Endodermal cell (in vitro differentiated cells): ENCODE data around the gene GNG5. TPM values are rescaled to one million over a fixed set of nuclear protein-coding genes. Genes with fewer than 3 reads are reported as not detected.

ENCODE experiments used
- DNase-seq: peaks from one replicate; pipeline ENCODE4 v3.0.0-alpha.2; 2017
- H3K27ac ChIP-seq: 2 replicates; pipeline ENCODE4 v1.5.1; 2013; ENCODE audit warnings: mild to moderate bottlenecking, low read depth, low read length, moderate library complexity
- H3K27me3 ChIP-seq: 2 replicates; pipeline ENCODE4 v1.6.1; 2013; ENCODE audit warnings: mild to moderate bottlenecking, low read length, moderate library complexity; ENCODE audit not compliant: insufficient read depth, control insufficient read depth, poor library complexity, severe bottlenecking
- H3K36me3 ChIP-seq: 2 replicates; pipeline ENCODE4 v1.7.0; 2013; ENCODE audit warnings: mild to moderate bottlenecking, low read length, moderate library complexity; ENCODE audit not compliant: control insufficient read depth, insufficient read depth
- H3K4me1 ChIP-seq: one replicate; pipeline ENCODE4 v1.7.0; 2013; ENCODE audit warnings: low read length; ENCODE audit not compliant: control insufficient read depth, insufficient read depth
- H3K4me3 ChIP-seq: 2 replicates; pipeline ENCODE4 v1.5.1; 2013; ENCODE audit warnings: mild to moderate bottlenecking, low read length, moderate library complexity
- H3K9ac ChIP-seq: 2 replicates; pipeline ENCODE4 v1.6.1; 2013; ENCODE audit warnings: mild to moderate bottlenecking, low read length, moderate library complexity; ENCODE audit not compliant: poor library complexity, severe bottlenecking; ENCODE audit errors: extremely low read depth
- H3K9me3 ChIP-seq: 2 replicates; pipeline ENCODE4 v1.6.1; 2013; ENCODE audit warnings: mild to moderate bottlenecking, low read length, moderate library complexity; ENCODE audit not compliant: control insufficient read depth
- H3K27ac Mint-ChIP-seq: 2 replicates; pipeline ENCODE4 v1.8.0; 2020; ENCODE audit warnings: mixed read lengths
- H3K27me3 Mint-ChIP-seq: 2 replicates; pipeline ENCODE4 v1.8.0; 2021; ENCODE audit warnings: mild to moderate bottlenecking, mixed read lengths; ENCODE audit not compliant: insufficient read depth
- H3K36me3 Mint-ChIP-seq: 2 replicates; pipeline ENCODE4 v1.8.0; 2020; ENCODE audit warnings: low read depth, mixed read lengths
- H3K4me1 Mint-ChIP-seq: 2 replicates; pipeline ENCODE4 v1.8.0; 2020; ENCODE audit warnings: mixed read lengths
- H3K4me3 Mint-ChIP-seq: 2 replicates; pipeline ENCODE4 v1.8.0; 2020; ENCODE audit warnings: mild to moderate bottlenecking, moderate library complexity, mixed read lengths
- H3K9me3 Mint-ChIP-seq: 2 replicates; pipeline ENCODE4 v1.8.0; 2020; ENCODE audit warnings: mild to moderate bottlenecking, mixed read lengths
- WGBS, 2 experiments: methylation state at CpG; one replicate each; pipeline versions ENCODE4 v1.1.5 to v1.1.7; 2013; ENCODE audit warnings: missing lambda C conversion rate in 2 of 2, mixed read lengths in 1 of 2; ENCODE audit not compliant: insufficient coverage in 1 of 2, insufficient read length in 1 of 2; 5-methylcytosine and 5-hydroxymethylcytosine counted together
- total RNA-seq, 2 donors: library from RNA; stranded (reverse); fragmentation: NEBNext Ultra II Directional in 1 of 2; extraction: Animal tissue kit (Norgen Biotek cat#: 25700) in 1 of 2; gene quantifications; 2 replicates in 1 of 2; 3 replicates in 1 of 2; pipeline ENCODE4 v1.2.1, GENCODE V29; 2021
- TF ChIP-seq, protein P1 (sequence below): fragments of 200-600 bp; sonication (generic); conservative IDR thresholded peaks from 2 replicates; pipeline ENCODE4 v1.5.0; 2021; ENCODE audit warnings: antibody characterized with exemption, mild to moderate bottlenecking

Gene GNG5
- total RNA-seq, 2 donors from 2014 or later, result 124 to 144 TPM

GRCh38 chr1:84488107-84488506, 18.3 kb downstream of the GNG5 start:
- Mint-ChIP-seq H3K36me3 (peaks cover 61% of the 10 kb centered on the region), H3K27ac (no peak overlapping the region)
- WGBS, 2 experiments, result 92 to 97% methylated on average over 2 of the region's 3 CpGs

GRCh38 chr1:84481317-84481716, 25.1 kb downstream of the GNG5 start:
- Histone ChIP-seq H3K4me3 (peak overlapping the region; percentile 94), H3K9ac (no peak overlapping the region), H3K36me3 (peaks cover 48% of the 10 kb centered on the region), H3K27me3 (peaks cover 23% of the 10 kb centered on the region), H3K27ac (no peak overlapping the region), H3K4me1 (no peaks in the 10 kb centered on the region), H3K9me3 (peaks cover 18% of the 10 kb centered on the region)
- TF ChIP-seq, protein P1, sequence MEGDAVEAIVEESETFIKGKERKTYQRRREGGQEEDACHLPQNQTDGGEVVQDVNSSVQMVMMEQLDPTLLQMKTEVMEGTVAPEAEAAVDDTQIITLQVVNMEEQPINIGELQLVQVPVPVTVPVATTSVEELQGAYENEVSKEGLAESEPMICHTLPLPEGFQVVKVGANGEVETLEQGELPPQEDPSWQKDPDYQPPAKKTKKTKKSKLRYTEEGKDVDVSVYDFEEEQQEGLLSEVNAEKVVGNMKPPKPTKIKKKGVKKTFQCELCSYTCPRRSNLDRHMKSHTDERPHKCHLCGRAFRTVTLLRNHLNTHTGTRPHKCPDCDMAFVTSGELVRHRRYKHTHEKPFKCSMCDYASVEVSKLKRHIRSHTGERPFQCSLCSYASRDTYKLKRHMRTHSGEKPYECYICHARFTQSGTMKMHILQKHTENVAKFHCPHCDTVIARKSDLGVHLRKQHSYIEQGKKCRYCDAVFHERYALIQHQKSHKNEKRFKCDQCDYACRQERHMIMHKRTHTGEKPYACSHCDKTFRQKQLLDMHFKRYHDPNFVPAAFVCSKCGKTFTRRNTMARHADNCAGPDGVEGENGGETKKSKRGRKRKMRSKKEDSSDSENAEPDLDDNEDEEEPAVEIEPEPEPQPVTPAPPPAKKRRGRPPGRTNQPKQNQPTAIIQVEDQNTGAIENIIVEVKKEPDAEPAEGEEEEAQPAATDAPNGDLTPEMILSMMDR, result no peak
- Mint-ChIP-seq H3K4me1 (peaks cover 7% of the 10 kb centered on the region), H3K36me3 (peaks cover 49% of the 10 kb centered on the region), H3K27ac (no peak overlapping the region), H3K9me3 (peaks cover 19% of the 10 kb centered on the region), H3K4me3 (no peak overlapping the region), H3K27me3 (peaks cover 29% of the 10 kb centered on the region)
- no peak for DNase-seq
- WGBS, 2 experiments, result 94 to 100% methylated on average over 1 to 2 of the region's 2 CpGs

More at GRCh38 chr1:84488107-84488506, 18.3 kb downstream of the GNG5 start:
- no peak for DNase-seq
- H3K4me1 Mint-ChIP-seq, result no peaks in the 10 kb centered on the region
- Histone ChIP-seq H3K9ac (no peak overlapping the region), H3K4me1 (no peaks in the 10 kb centered on the region), H3K27ac (no peak overlapping the region), H3K27me3 (no peaks in the 10 kb centered on the region), H3K36me3 (peaks cover 80% of the 10 kb centered on the region), H3K4me3 (no peak overlapping the region), H3K9me3 (no peaks in the 10 kb centered on the region)
- H3K9me3 Mint-ChIP-seq, result no peaks in the 10 kb centered on the region
- TF ChIP-seq, protein P1, result no peak
- H3K4me3 Mint-ChIP-seq, result no peak overlapping the region
- H3K27me3 Mint-ChIP-seq, result no peaks in the 10 kb centered on the region

DNA sequence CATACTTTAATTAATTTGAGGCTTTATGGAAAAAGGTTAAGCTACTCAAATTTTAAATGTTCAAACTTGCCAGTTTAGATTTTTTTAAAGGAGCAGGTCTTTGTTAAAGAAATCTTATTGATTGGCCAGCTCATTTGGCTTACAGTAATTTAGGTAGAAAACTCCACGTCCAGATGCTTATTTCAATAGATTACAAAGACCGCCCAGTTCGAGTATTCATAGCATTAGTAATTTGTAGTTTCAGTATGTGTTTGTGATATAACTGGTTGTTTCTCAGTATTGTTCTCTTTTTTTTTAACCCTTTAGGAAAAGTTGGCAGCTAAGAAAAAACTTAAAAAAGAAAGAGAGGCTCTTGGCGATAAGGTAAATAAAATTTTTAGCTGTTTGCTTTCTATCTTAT, 25.7 kb downstream of the GNG5 start:
- H3K4me1 ChIP-seq, result no peaks in the 10 kb centered on the region

More for the DNA sequence above, 25.7 kb downstream of the GNG5 start:
- peaks cover 7% of the 10 kb centered on the region for H3K4me1 Mint-ChIP-seq
- peaks cover 19% of the 10 kb centered on the region for H3K9me3 Mint-ChIP-seq
- no peak overlapping the region for H3K4me3 Mint-ChIP-seq
- peaks cover 36% of the 10 kb centered on the region for H3K27me3 Mint-ChIP-seq
- DNase-seq, result no peak
- Histone ChIP-seq H3K9ac (peak overlapping the region; percentile 71), H3K27ac (no peak overlapping the region), H3K27me3 (peaks cover 29% of the 10 kb centered on the region), H3K9me3 (peaks cover 18% of the 10 kb centered on the region), H3K36me3 (peaks cover 43% of the 10 kb centered on the region), H3K4me3 (peak overlapping the region; percentile 94)
- TF ChIP-seq, protein P1, result no peak
- 93 to 94% methylated on average over 3 of the region's 4 CpGs for WGBS, 2 experiments
- no peak overlapping the region for H3K27ac Mint-ChIP-seq
- H3K36me3 Mint-ChIP-seq, result peaks cover 43% of the 10 kb centered on the region
